ENCODE data around the gene ABCB7.
A peak's percentile ranks its signal among the peaks of the same experiment; 100 is the strongest.
"Not testable (repeated sequence)": the region's sequence is repeated elsewhere in the genome, so short reads cannot be mapped to it uniquely, and the experiment has no call there.

The ABCB7 gene

GRCh38 chrX:75155827-75156525, at the start of gene ABCB7:
Gene ABCB7 (minus strand): TSS chrX:75156283. CDS start chrX:75156272, 11 bp downstream.
- DNase-seq = peak; percentile 70

DNA sequence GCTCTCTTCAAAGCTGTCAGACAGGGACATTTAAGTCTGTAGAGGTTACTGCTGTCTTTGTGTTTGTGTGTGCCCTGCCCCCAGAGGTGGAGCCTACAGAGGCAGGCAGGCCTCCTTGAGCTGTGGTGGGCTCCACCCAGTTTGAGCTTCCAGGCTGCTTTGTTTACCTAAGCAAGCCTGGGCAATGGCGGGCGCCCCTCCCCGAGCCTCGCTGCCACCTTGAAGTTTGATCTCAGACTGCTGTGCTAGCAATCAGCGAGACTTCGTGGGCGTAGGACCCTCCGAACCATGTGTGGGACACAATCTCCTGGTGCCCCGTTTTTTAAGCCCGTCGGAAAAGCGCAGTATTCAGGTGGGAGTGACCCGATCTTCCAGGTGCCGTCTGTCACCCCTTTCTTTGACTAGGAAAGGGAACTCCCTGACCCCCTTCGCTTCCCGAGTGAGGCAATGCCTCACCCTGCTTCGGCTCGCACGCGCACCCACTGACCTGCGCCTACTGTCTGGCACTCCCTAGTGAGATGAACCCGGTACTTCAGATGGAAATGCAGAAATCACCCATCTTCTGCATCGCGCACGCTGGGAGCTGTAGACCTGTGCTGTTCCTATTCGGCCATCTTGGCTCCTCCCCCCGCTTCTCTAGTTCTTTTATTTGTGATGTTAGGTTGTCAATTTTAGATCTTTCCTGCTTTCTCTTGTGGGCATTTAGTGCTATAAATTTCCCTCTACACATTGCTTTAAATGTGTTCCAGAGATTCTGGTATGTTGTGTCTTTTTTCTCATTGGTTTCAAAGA, 32.5 kb upstream of the ABCB7 start:
- DNase-seq = not testable (repeated sequence)

- DNase-seq = no peak
These were observed 25.6 kb upstream of the ABCB7 start for GRCh38 chrX:75181721-75182120.

GRCh38 chrX:75179536-75180293, 23.6 kb upstream of the ABCB7 start:
- DNase-seq = not testable (repeated sequence)

DNA sequence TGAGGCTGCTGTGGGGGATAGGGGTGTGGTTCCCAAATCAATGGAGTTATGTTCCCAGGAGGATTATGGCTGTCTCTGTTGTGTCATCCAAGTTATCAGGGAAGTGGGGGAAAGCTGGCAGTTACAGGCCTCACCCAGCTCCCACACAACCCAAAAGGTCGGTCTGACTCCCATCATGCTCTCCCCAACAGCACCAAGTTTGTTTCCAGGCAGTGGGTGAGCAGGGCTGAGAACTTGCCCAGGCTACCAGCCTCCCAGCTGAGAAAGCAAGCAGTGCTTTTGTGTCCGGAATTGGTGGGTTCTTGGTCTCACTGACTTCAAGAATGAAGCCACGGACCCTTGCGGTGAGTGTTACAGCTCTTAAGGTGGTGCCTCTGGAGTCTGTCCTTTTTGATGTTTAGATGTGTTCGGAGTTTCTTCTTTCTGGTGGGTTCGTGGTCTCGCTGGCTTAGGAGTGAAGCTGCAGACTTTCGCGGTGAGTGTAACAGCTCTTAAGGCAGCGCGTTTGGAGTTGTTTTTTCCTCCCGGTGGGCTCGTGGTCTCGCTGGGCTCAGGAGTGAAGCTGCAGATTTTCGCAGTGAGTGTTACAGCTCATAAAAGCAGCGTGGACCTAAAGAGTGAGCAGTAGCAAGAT, 16.3 kb upstream of the ABCB7 start:
- DNase-seq = not testable (repeated sequence)

DNA sequence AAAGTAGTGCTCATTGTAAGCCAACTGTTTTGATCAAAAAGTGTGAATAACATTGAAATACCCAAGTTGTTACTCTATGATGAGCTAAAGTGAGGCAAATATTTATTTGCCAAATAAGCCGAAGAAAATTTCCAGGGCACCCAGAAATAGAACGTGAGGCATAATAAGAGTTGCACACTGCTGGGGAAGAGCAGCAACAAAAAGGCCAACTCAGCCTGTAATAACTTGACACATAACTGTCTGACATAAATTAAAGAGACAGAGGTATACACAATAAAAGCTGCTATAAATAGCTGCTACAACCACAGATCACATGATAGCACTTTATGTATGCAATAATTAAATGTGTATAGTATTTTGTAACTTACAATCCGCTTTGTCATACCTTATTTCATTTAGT, 2.0 kb upstream of the ABCB7 start:
- no peak for DNase-seq

DNA sequence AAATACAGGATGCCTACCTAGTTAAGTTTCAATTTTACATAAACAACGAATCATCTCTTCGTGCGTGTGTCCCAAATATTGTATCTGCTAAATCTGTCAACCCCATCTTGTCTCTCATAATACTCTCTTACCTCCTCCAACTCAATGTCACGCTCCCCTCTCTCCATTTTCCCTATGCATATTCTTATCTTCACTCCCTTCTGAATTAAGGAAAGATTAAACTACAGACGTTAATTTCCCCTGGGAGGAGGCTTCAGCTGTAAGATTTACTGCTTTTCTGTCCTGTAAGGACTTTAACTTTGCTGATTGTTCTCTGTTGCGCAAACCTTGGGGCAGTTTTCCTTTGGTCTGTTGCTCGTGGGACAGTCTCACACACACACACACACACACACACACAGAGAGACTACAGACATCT, 455 bp upstream of the ABCB7 start:
- DNase-seq = peak; percentile 26

GRCh38 chrX:75155447-75155826, 646 bp downstream of the ABCB7 start:
- no peak for DNase-seq

- DNase-seq = no peak
These were observed 1.2 kb downstream of the ABCB7 start for GRCh38 chrX:75154871-75155270.

- no peak for DNase-seq
These were observed 4.1 kb downstream of the ABCB7 start for GRCh38 chrX:75151827-75152592.

GRCh38 chrX:75149654-75150053, 6.4 kb downstream of the ABCB7 start:
- no peak for DNase-seq

GRCh38 chrX:75132672-75133071, 23.4 kb downstream of the ABCB7 start:
- no peak for DNase-seq

DNA sequence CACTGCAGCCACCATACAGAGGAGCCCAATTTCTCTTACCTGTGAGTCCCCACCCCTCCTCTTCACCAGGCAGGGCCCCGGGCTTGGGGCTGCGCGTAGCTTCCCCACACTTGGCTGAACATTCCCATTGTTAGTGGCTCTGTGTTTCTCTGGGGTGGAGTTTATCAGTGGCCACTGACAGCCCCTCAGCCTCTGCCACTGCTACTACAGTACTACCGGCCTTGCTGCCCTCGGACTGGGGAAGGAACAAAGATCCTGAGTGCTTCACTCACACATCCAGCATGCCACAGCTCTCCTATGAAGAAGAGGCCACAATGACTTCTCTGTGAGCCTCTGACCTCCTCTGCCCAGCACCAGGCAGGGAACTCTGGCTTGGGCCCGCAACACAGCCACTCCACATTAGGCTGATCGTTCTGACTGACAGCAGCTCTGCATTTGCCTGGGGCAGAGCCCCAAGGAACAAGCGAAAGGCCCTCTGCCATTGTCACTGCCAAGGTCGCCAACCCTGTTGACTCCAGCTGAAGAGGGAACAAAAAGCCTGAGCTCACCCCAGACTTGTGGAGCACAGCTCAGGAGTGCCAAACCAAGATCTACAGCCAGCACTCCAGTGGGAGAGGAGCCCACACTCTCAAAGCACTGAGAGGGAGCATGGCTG, 24.0 kb downstream of the ABCB7 start:
- DNase-seq = peak; percentile 47

DNA sequence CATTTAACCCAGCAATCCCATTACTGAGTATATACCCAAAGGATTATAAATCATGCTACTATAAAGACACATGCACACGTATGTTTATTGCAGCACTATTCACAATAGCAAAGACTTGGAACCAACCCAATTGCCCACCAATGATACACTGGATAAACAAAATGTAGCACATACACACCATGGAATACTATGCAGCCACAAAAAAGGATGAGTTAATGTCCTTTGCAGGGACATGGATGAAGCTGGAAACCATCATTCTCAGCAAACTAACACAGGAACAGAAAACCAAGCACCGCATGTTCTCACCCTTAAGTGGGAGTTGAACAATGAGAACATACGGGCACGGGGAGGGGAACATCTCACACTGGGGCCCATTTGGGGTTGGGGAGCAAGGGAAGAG, 27.0 kb downstream of the ABCB7 start:
- not testable (repeated sequence) for DNase-seq

DNA sequence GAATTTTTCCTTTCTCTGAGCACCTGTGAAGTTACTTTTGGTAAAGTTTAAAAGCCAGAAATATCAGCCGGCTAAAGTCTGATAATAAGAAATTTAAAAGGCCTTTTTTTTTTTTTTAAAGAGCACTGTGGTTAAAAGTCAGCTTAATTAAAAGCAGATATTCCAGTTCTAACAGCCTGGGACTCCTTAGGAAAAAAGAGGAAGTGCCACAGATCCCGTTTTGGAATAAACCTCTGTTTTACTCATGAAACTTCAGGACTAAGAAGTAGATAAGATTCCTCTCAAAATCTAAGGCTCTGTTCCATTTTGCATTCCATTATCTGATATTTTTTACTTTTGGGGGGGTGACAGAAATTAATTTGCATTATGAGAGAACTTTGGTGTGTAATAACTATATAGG, 37.8 kb downstream of the ABCB7 start:
- no peak for DNase-seq

GRCh38 chrX:75115707-75116413, 40.2 kb downstream of the ABCB7 start:
- DNase-seq = no peak

DNA sequence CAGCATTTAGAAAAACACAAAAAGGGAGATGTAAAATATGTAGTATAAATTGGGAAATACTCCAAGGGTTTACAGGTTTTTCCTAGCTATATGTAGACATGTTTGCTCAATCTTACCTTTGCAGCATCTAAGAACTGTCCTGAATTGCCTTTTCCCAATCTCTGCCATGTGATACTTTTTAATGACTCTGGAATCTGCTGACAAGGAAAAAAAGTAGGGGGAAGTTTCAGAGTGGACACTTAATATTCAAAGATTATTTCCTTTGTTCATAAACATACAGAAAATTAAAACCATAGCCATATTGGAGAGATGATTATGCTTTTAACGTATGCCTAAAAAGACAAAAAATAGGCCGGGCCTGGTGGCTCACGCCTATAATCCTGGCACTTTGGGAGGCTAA, 41.4 kb downstream of the ABCB7 start:
- DNase-seq = no peak

DNA sequence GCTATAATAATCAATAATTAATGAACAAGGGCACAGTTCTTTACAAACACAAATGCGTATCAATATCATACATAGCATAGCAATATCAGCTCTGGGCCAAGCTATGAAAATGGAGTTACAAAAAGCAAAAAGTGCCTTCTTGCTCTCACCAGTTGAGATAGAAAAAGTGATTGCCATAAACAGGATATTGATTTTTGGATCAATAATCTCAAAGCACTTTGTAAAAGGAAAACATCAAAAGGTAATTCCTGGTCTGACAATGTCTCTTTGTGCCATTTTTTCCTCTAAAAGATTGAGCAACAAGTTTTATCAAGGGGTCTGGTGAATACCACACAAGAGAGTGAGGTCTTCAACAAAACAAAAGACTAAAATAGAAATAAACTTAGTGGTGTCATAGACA, 42.4 kb downstream of the ABCB7 start:
- DNase-seq = no peak

- no peak for DNase-seq
These were observed 48.1 kb downstream of the ABCB7 start for GRCh38 chrX:75107863-75108509.

DNA sequence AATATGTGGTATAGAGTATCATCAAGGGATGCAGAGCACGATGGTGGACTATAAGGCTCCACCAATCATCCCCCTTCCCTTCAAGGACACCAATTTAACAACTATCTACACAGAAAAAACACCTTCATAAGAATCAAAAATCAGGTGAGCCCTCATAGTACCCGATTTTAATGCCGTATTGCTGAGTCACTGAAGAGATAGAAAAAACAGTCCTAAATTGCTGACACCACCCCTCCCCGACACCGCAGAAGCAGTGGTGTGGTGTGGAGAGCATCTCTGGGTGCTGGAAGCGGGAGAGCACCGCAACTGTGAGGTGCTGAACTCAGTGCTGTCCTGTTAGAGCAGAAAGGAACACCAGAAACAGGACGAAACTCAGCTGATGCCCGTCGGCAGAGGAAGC, 49.3 kb downstream of the ABCB7 start:
- DNase-seq = no peak

- DNase-seq = no peak
These were observed 59.8 kb downstream of the ABCB7 start for GRCh38 chrX:75096331-75096730.

Data from midbrain (tissue), 1 donor.